Esophagus muscularis mucosa (tissue), 4 donors: ENCODE results near the gene COL4A1. TPM values are rescaled to one million over a fixed set of nuclear protein-coding genes. Genes with fewer than 3 reads are reported as not detected.
A peak's percentile ranks its signal among the peaks of the same experiment; 100 is the strongest.

Experiments used
- DNase-seq: peaks from one replicate; pipeline ENCODE4 v3.0.0-alpha.2; 2017; ENCODE audit errors: extremely low spot score
- H3K27ac ChIP-seq, 4 donors: fragments of 200-600 bp; sonication (generic); replicated peaks in 1 of 4; 1 replicate in 3 of 4; 2 replicates in 1 of 4; pipeline ENCODE4 v1.5.1; 2016 to 2019; ENCODE audit warnings: mild to moderate bottlenecking in 1 of 4
- H3K27me3 ChIP-seq, 4 donors: fragments of 200-600 bp; sonication (generic); one replicate each; pipeline versions ENCODE4 v1.5.1 to v1.6.0; 2016 to 2019
- H3K36me3 ChIP-seq, 4 donors: fragments of 200-600 bp; sonication (generic); one replicate each; pipeline ENCODE4 v1.5.1; 2016 to 2019
- H3K4me1 ChIP-seq, 4 donors: fragments of 200-600 bp; sonication (generic); one replicate each; pipeline ENCODE4 v1.5.1; 2016 to 2019
- H3K4me3 ChIP-seq, 4 donors: fragments of 200-600 bp; sonication (generic); 1 replicate in 2 of 4; 2 replicates in 2 of 4; pipeline ENCODE4 v1.5.1; 2016 to 2019; ENCODE audit warnings: mild to moderate bottlenecking in 4 of 4, moderate library complexity in 1 of 4
- H3K9me3 ChIP-seq, 4 donors: fragments of 200-600 bp; sonication (generic); 1 replicate in 3 of 4; 2 replicates in 1 of 4; pipeline ENCODE4 v1.5.1; 2016 to 2019
- CTCF ChIP-seq, 3 experiments: fragments of 200-600 bp in 2 of 3; fragments of 450-650 bp in 1 of 3; sonication (generic) in 2 of 3; IDR thresholded peaks; one replicate each; pipeline ENCODE4 v1.5.1; 2017 to 2019; ENCODE audit warnings: antibody characterized with exemption in 3 of 3, mild to moderate bottlenecking in 2 of 3, moderate library complexity in 1 of 3
- EP300 ChIP-seq: sonication (generic); formaldehyde crosslinking; IDR thresholded peaks from one replicate; pipeline ENCODE4 v1.6.1; 2017; ENCODE audit warnings: antibody characterized with exemption
- POLR2A ChIP-seq: fragments of 450-650 bp; IDR thresholded peaks from one replicate; pipeline ENCODE4 v1.6.1; 2017; ENCODE audit warnings: antibody characterized with exemption, moderate library complexity, mild to moderate bottlenecking, low read depth
- POLR2AphosphoS5 ChIP-seq, 2 donors: sonication (generic); formaldehyde crosslinking; IDR thresholded peaks; one replicate each; pipeline ENCODE4 v1.6.1; 2017; ENCODE audit warnings: antibody characterized with exemption in 2 of 2
- WGBS: methylation state at CpG from one replicate; pipeline ENCODE4 v1.1.5; 2018; 5-methylcytosine and 5-hydroxymethylcytosine counted together
- intact Hi-C: fragments of 100-400 bp; cut with DNase I; formaldehyde crosslinking; loops from one replicate; pipeline ENCODE4 v1.15.1; 2023
- total RNA-seq, 4 donors: library from RNA; depleted of rRNA; stranded (reverse); fragments of >200 nt; gene quantifications; one replicate each; pipeline versions ENCODE4 v1.1.0 to v1.2.1, GENCODE V29; 2016

Gene COL4A1
- total RNA-seq, 4 donors from 2014 or later: 328 to 578 (median 405) TPM

- DNase-seq: no peak
- Histone ChIP-seq H3K27ac (peak overlapping the region; percentile 82 to 91 (median 89)), H3K27me3 (no peaks in the 10 kb centered on the region), H3K4me3 (no peak overlapping the region), H3K4me1 (peaks cover 37 to 76% (median 71%) of the 10 kb centered on the region in 4 donors), H3K9me3 (no peaks in the 10 kb centered on the region), H3K36me3 (peaks cover 0 to 4% (median 0%) of the 10 kb centered on the region in 4 donors)
- intact Hi-C loops: no loop called here
- TF ChIP-seq POLR2A: no peak
- TF ChIP-seq EP300: no peak
- no peak for TF ChIP-seq CTCF (IDR thresholded peaks at IDR 0.05)
- no peak for TF ChIP-seq POLR2AphosphoS5 (IDR thresholded peaks at IDR 0.05)
- WGBS: 67% methylated on average over 9 of the region's 9 CpGs
These were observed 52.0 kb downstream of the COL4A1 start for GRCh38 chr13:110254751-110255553.

- H3K4me1 ChIP-seq: peaks cover 38 to 76% (median 71%) of the 10 kb centered on the region in 4 donors
- no peaks in the 10 kb centered on the region for H3K27me3 ChIP-seq
- no peaks in the 10 kb centered on the region for H3K9me3 ChIP-seq
- peak overlapping the region; percentile 82 to 91 (median 89) for H3K27ac ChIP-seq
- DNase-seq: peak; percentile 82
- intact Hi-C loops: no loop called here
- peaks cover 0 to 4% (median 0%) of the 10 kb centered on the region in 4 donors for H3K36me3 ChIP-seq
- TF ChIP-seq EP300 (peak; percentile 20), POLR2AphosphoS5 (IDR thresholded peaks at IDR 0.05) (peak; percentile 22 to 54), CTCF (IDR thresholded peaks at IDR 0.05) (no peak), POLR2A (no peak)
- 59% methylated on average over 7 of the region's 7 CpGs for WGBS
- H3K4me3 ChIP-seq: no peak overlapping the region
These were observed 52.7 kb downstream of the COL4A1 start for GRCh38 chr13:110254151-110254679.

- peaks cover 0 to 4% (median 0%) of the 10 kb centered on the region in 4 donors for H3K36me3 ChIP-seq
- intact Hi-C loops: no loop called here
- no peak overlapping the region for H3K4me3 ChIP-seq
- 75% methylated on average over 12 of the region's 12 CpGs for WGBS
- H3K4me1 ChIP-seq: peaks cover 55 to 82% (median 79%) of the 10 kb centered on the region in 4 donors
- peak overlapping the region; percentile 84 to 88 (median 86) for H3K27ac ChIP-seq
- H3K27me3 ChIP-seq: no peaks in the 10 kb centered on the region
- TF ChIP-seq EP300: no peak
- no peak for TF ChIP-seq POLR2A
- no peak for TF ChIP-seq POLR2AphosphoS5 (IDR thresholded peaks at IDR 0.05)
- no peak for TF ChIP-seq CTCF (IDR thresholded peaks at IDR 0.05)
- H3K9me3 ChIP-seq: no peaks in the 10 kb centered on the region
- peak; percentile 90 for DNase-seq
These were observed 55.7 kb downstream of the COL4A1 start for GRCh38 chr13:110251193-110251819.

- H3K27ac ChIP-seq: peak overlapping the region; percentile 84 to 88 (median 86)
- 44% methylated on average over 4 of the region's 10 CpGs for WGBS
- no peaks in the 10 kb centered on the region for H3K27me3 ChIP-seq
- DNase-seq: peak; percentile 91
- peaks cover 0 to 4% (median 0%) of the 10 kb centered on the region in 4 donors for H3K36me3 ChIP-seq
- H3K4me1 ChIP-seq: peaks cover 60 to 85% (median 82%) of the 10 kb centered on the region in 4 donors
- no peak overlapping the region for H3K4me3 ChIP-seq
- TF ChIP-seq CTCF (IDR thresholded peaks at IDR 0.05): no peak
- TF ChIP-seq POLR2AphosphoS5 (IDR thresholded peaks at IDR 0.05): peak; percentile 4 to 62
- TF ChIP-seq EP300: peak; percentile 12
- TF ChIP-seq POLR2A: no peak
- intact Hi-C loops: no loop called here
- no peaks in the 10 kb centered on the region for H3K9me3 ChIP-seq
These were observed 56.6 kb downstream of the COL4A1 start for GRCh38 chr13:110250258-110250891.
